ENCODE data around the gene TBRG4.

Gene TBRG4

GRCh38 chr7:45151131-45151684 lies 39.7 kb upstream of the TBRG4 start:
- H3K4me3 ChIP-seq (ENCODE audit: insufficient read length, low read depth): no peak overlapping the region
- no peak for TF ChIP-seq ZNF274 (IDR thresholded peaks at IDR 0.05; ENCODE audit: low read depth, low read length)
- no peak for TF ChIP-seq SUZ12 (IDR thresholded peaks at IDR 0.05; ENCODE audit: extremely low read depth, insufficient read depth, insufficient read length)
- no peak for TF ChIP-seq YY1 (IDR thresholded peaks at IDR 0.05; ENCODE audit: insufficient read depth, insufficient read length)
- H3K4me1 ChIP-seq (ENCODE audit: insufficient read depth, insufficient read length): peaks cover 6% of the 10 kb centered on the region
- H3K36me3 ChIP-seq (ENCODE audit: insufficient read depth, insufficient read length, low read length): no peaks in the 10 kb centered on the region
- peaks cover 4% of the 10 kb centered on the region for H3K27me3 ChIP-seq (ENCODE audit: insufficient read depth, insufficient read length)
- H3K9ac ChIP-seq (ENCODE audit: insufficient read length, low read depth): no peak overlapping the region
- no peaks in the 10 kb centered on the region for H3K9me3 ChIP-seq (ENCODE audit: insufficient read depth, low read length)
- DNase-seq (ENCODE audit: low read depth, low spot score): no peak

DNA sequence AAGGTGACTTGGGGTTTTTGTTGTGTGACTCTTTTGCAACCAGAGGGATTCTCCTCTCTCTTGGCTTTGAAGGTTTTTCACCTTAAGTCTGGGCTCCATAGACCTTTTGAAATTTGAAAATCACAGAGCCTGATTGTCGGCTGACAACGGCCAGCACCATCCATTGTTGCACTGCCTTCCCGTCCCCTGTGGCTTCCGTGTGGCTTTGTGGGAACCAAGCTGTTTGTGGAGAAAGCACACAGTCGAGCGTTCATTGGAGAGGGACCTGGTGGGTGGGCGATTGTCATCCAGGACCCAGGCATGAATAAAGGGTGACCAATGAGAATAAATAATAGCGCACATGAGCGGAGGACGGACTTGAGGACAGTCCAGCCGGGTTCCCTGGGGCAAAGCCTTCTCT lies 38.7 kb upstream of the TBRG4 start:
- Histone ChIP-seq H3K9me3 (ENCODE audit: insufficient read depth, low read length) (no peaks in the 10 kb centered on the region), H3K27me3 (ENCODE audit: insufficient read depth, insufficient read length) (no peaks in the 10 kb centered on the region), H3K4me3 (ENCODE audit: insufficient read length, low read depth) (no peak overlapping the region), H3K9ac (ENCODE audit: insufficient read length, low read depth) (no peak overlapping the region), H3K4me1 (ENCODE audit: insufficient read depth, insufficient read length) (peaks cover 6% of the 10 kb centered on the region), H3K36me3 (ENCODE audit: insufficient read depth, insufficient read length, low read length) (no peaks in the 10 kb centered on the region)
- no peak for TF ChIP-seq SUZ12 (IDR thresholded peaks at IDR 0.05; ENCODE audit: extremely low read depth, insufficient read depth, insufficient read length)
- TF ChIP-seq YY1 (IDR thresholded peaks at IDR 0.05; ENCODE audit: insufficient read depth, insufficient read length): no peak
- TF ChIP-seq ZNF274 (IDR thresholded peaks at IDR 0.05; ENCODE audit: low read depth, low read length): no peak
- no peak for DNase-seq (ENCODE audit: low read depth, low spot score)

DNA sequence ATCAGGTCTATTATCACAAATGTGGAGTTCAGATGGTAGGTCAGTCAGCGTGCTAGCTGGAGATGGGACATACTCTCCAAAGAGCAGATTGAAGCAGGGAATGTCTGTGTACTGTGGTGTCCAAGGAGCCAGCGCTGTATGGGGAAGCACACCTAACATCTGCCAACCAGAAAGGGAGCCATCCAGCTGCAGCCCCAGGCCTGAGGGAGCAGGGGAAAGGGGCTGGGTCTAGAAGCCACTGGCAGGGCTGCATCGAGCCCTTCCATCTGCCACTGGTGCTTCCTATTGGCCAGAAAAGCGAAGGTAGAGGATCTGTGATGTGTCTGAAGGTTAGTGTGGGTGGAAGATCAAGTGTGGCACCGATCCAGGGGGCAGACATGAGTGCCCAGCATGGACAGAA lies 38.1 kb upstream of the TBRG4 start:
- Histone ChIP-seq H3K9ac (ENCODE audit: insufficient read length, low read depth) (no peak overlapping the region), H3K4me3 (ENCODE audit: insufficient read length, low read depth) (no peak overlapping the region), H3K4me1 (ENCODE audit: insufficient read depth, insufficient read length) (peaks cover 6% of the 10 kb centered on the region), H3K9me3 (ENCODE audit: insufficient read depth, low read length) (no peaks in the 10 kb centered on the region), H3K27me3 (ENCODE audit: insufficient read depth, insufficient read length) (no peaks in the 10 kb centered on the region), H3K36me3 (ENCODE audit: insufficient read depth, insufficient read length, low read length) (no peaks in the 10 kb centered on the region)
- DNase-seq (ENCODE audit: low read depth, low spot score): no peak
- no peak for TF ChIP-seq SUZ12 (IDR thresholded peaks at IDR 0.05; ENCODE audit: extremely low read depth, insufficient read depth, insufficient read length)
- no peak for TF ChIP-seq ZNF274 (IDR thresholded peaks at IDR 0.05; ENCODE audit: low read depth, low read length)
- no peak for TF ChIP-seq YY1 (IDR thresholded peaks at IDR 0.05; ENCODE audit: insufficient read depth, insufficient read length)

DNA sequence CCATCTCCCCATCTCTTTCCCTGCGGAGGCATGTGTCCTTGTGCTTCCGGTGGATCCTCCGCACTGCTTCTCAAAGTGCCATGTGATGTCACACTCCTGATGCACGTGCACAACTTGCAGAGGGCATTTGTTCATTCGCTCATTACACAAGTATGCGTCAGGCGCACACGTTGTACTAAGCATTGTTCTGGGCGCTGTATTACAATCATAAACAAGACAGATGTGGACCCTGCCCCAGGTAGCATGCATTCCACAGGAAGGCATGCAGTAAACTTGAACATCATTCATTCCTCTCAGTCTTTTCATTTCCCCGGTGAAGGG lies 37.1 kb upstream of the TBRG4 start:
- H3K27me3 ChIP-seq (ENCODE audit: insufficient read depth, insufficient read length): no peaks in the 10 kb centered on the region
- H3K4me3 ChIP-seq (ENCODE audit: insufficient read length, low read depth): no peak overlapping the region
- peaks cover 6% of the 10 kb centered on the region for H3K4me1 ChIP-seq (ENCODE audit: insufficient read depth, insufficient read length)
- no peaks in the 10 kb centered on the region for H3K36me3 ChIP-seq (ENCODE audit: insufficient read depth, insufficient read length, low read length)
- no peak for TF ChIP-seq SUZ12 (IDR thresholded peaks at IDR 0.05; ENCODE audit: extremely low read depth, insufficient read depth, insufficient read length)
- no peak for DNase-seq (ENCODE audit: low read depth, low spot score)
- H3K9ac ChIP-seq (ENCODE audit: insufficient read length, low read depth): no peak overlapping the region
- no peaks in the 10 kb centered on the region for H3K9me3 ChIP-seq (ENCODE audit: insufficient read depth, low read length)

DNA sequence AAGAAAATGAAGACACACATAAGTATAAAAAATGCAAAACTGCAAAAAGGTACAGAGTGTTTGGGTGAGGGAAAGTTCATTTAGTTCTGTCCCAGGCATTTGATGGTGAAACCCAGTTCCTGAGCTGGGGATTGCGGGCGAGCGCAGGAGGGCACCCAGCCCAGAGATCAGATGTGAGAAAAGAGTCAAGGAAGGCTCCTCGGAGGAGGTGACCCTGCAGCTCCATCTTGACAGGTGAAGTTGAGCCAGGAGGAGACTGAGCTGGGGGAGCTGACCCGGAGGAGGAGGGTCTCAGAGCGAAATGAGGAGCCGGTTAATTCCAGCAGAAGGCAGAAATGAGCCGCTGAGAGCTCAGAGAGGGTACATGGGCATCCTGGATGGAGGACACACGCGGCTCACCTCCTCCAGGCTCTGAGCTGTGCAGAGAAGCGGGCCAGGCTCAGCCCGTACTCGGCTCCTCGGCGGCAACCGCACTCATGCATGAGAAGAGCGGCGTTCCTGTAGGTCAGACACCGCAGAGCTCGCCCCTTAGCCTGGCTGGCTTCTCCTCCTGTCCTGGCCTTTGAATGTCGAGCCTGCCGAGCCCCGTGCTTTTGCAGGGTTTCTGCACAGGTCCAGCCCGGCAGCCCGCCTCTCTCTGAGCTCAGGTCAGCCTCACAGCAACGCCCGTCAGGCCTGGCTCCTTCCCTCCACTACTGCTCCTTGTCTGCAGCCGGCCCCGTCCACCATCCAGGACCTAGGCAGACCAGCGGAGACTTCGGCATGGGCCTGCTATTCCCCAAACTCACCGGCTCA lies 36.6 kb upstream of the TBRG4 start:
- DNase-seq (ENCODE audit: low read depth, low spot score): no peak
- Histone ChIP-seq H3K4me3 (ENCODE audit: insufficient read length, low read depth) (no peak overlapping the region), H3K9me3 (ENCODE audit: insufficient read depth, low read length) (no peaks in the 10 kb centered on the region), H3K27me3 (ENCODE audit: insufficient read depth, insufficient read length) (no peaks in the 10 kb centered on the region), H3K4me1 (ENCODE audit: insufficient read depth, insufficient read length) (peaks cover 6% of the 10 kb centered on the region), H3K9ac (ENCODE audit: insufficient read length, low read depth) (no peak overlapping the region), H3K36me3 (ENCODE audit: insufficient read depth, insufficient read length, low read length) (no peaks in the 10 kb centered on the region)
- no peak for TF ChIP-seq ZNF274 (IDR thresholded peaks at IDR 0.05; ENCODE audit: low read depth, low read length)
- TF ChIP-seq YY1 (IDR thresholded peaks at IDR 0.05; ENCODE audit: insufficient read depth, insufficient read length): no peak

- Histone ChIP-seq H3K27me3 (ENCODE audit: insufficient read depth, insufficient read length) (no peaks in the 10 kb centered on the region), H3K9me3 (ENCODE audit: insufficient read depth, low read length) (no peaks in the 10 kb centered on the region), H3K36me3 (ENCODE audit: insufficient read depth, insufficient read length, low read length) (no peaks in the 10 kb centered on the region), H3K4me3 (ENCODE audit: insufficient read length, low read depth) (no peak overlapping the region), H3K4me1 (ENCODE audit: insufficient read depth, insufficient read length) (peaks cover 6% of the 10 kb centered on the region), H3K9ac (ENCODE audit: insufficient read length, low read depth) (no peak overlapping the region)
- TF ChIP-seq ZNF274 (IDR thresholded peaks at IDR 0.05; ENCODE audit: low read depth, low read length) (no peak), SUZ12 (IDR thresholded peaks at IDR 0.05; ENCODE audit: extremely low read depth, insufficient read depth, insufficient read length) (no peak), YY1 (IDR thresholded peaks at IDR 0.05; ENCODE audit: insufficient read depth, insufficient read length) (no peak)
- no peak for DNase-seq (ENCODE audit: low read depth, low spot score)
Observed at GRCh38 chr7:45146531-45147379, 35.3 kb upstream of the TBRG4 start.

DNA sequence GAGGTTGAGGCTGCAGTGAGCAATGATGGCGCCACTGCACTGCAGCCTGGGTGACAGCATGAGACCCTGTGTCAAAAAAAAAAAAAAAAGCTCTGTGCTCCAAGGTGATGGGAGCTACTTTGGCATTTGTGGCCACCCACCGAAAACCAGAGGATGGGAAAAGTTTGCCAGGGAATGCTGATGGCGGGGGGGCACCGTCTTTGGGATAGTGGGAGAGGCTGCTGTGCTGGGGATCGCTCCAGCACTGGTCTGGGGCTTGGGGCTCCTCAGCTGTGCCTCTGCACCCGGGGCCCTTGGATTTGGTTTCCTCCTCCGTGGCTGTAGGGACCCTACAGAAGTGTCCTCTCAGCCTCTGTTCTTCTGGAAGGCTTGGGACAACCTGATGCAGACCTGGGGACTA lies 34.4 kb upstream of the TBRG4 start:
- Histone ChIP-seq H3K4me1 (ENCODE audit: insufficient read depth, insufficient read length) (peaks cover 6% of the 10 kb centered on the region), H3K36me3 (ENCODE audit: insufficient read depth, insufficient read length, low read length) (no peaks in the 10 kb centered on the region), H3K9me3 (ENCODE audit: insufficient read depth, low read length) (no peaks in the 10 kb centered on the region), H3K4me3 (ENCODE audit: insufficient read length, low read depth) (no peak overlapping the region), H3K9ac (ENCODE audit: insufficient read length, low read depth) (no peak overlapping the region), H3K27me3 (ENCODE audit: insufficient read depth, insufficient read length) (no peaks in the 10 kb centered on the region)
- DNase-seq (ENCODE audit: low read depth, low spot score): no peak
- TF ChIP-seq YY1 (IDR thresholded peaks at IDR 0.05; ENCODE audit: insufficient read depth, insufficient read length) (no peak), SUZ12 (IDR thresholded peaks at IDR 0.05; ENCODE audit: extremely low read depth, insufficient read depth, insufficient read length) (no peak), ZNF274 (IDR thresholded peaks at IDR 0.05; ENCODE audit: low read depth, low read length) (no peak)
